ENCODE results near the gene INHBC.

- TF ChIP-seq ZNF423 (tag by site-specific recombination; IDR thresholded peaks at IDR 0.05), result no peak
- no peak for TF ChIP-seq CTCF (tag by site-specific recombination; IDR thresholded peaks at IDR 0.05)
- TF ChIP-seq SCRT1 (tag by site-specific recombination; IDR thresholded peaks at IDR 0.05; ENCODE audit: borderline replicate concordance), result no peak
- no peak for TF ChIP-seq ZNF639 (tag by site-specific recombination; IDR thresholded peaks at IDR 0.05)
- no peak for TF ChIP-seq BCL11A (tag by site-specific recombination; IDR thresholded peaks at IDR 0.05; ENCODE audit: low read depth)
- TF ChIP-seq ZNF157 (tag by site-specific recombination; IDR thresholded peaks at IDR 0.05), result no peak
- TF ChIP-seq ZEB2 (tag by site-specific recombination; IDR thresholded peaks at IDR 0.05), result no peak
- TF ChIP-seq ZNF560 (tag by site-specific recombination; IDR thresholded peaks at IDR 0.05; ENCODE audit: borderline replicate concordance), result no peak
- no peak for TF ChIP-seq INSM2 (tag by site-specific recombination; IDR thresholded peaks at IDR 0.05)
- no peak for TF ChIP-seq ZNF561 (tag by site-specific recombination; IDR thresholded peaks at IDR 0.05; ENCODE audit: borderline replicate concordance)
- TF ChIP-seq ZNF398 (tag by site-specific recombination; IDR thresholded peaks at IDR 0.05), result no peak
- no peak for TF ChIP-seq ZFP37 (tag by site-specific recombination; IDR thresholded peaks at IDR 0.05)
Measured at GRCh38 chr12:57410534-57410933, 24.1 kb upstream of the INHBC start.
